Measurements from ENCODE around the gene GMDS.
"Not testable (repeated sequence)": the region's sequence is repeated elsewhere in the genome, so short reads cannot be mapped to it uniquely, and the experiment has no call there.

GMDS gene

GRCh38 chr6:1845543-1845942, 399.9 kb downstream of the GMDS start:
- in situ Hi-C loops (cut with MboI; ENCODE audit: low sequenced_read_pairs), result not testable (repeated sequence)

GRCh38 chr6:1842334-1842733, 403.1 kb downstream of the GMDS start:
- in situ Hi-C loops (cut with MboI; ENCODE audit: low sequenced_read_pairs), result no loop called here

- in situ Hi-C loops (cut with MboI; ENCODE audit: low sequenced_read_pairs), result no loop called here
Measured at GRCh38 chr6:1841136-1841535, 404.3 kb downstream of the GMDS start.

GRCh38 chr6:1840491-1841121, 404.8 kb downstream of the GMDS start:
- in situ Hi-C loops (cut with MboI; ENCODE audit: low sequenced_read_pairs), result no loop called here

- in situ Hi-C loops (cut with MboI; ENCODE audit: low sequenced_read_pairs), result no loop called here
Measured at GRCh38 chr6:1839361-1839760, 406.0 kb downstream of the GMDS start.

GRCh38 chr6:1838604-1839213, 406.7 kb downstream of the GMDS start:
- in situ Hi-C loops (cut with MboI; ENCODE audit: low sequenced_read_pairs), result no loop called here

- in situ Hi-C loops (cut with MboI; ENCODE audit: low sequenced_read_pairs), result no loop called here
Measured at GRCh38 chr6:1837826-1838225, 407.6 kb downstream of the GMDS start.

GRCh38 chr6:1836690-1837089, 408.7 kb downstream of the GMDS start:
- in situ Hi-C loops (cut with MboI; ENCODE audit: low sequenced_read_pairs), result no loop called here

GRCh38 chr6:1834646-1835516, 410.5 kb downstream of the GMDS start:
- in situ Hi-C loops (cut with MboI; ENCODE audit: low sequenced_read_pairs), result no loop called here

- in situ Hi-C loops (cut with MboI; ENCODE audit: low sequenced_read_pairs), result no loop called here
Measured at GRCh38 chr6:1834207-1834606, 411.2 kb downstream of the GMDS start.

GRCh38 chr6:1832844-1833787, 412.3 kb downstream of the GMDS start:
- in situ Hi-C loops (cut with MboI; ENCODE audit: low sequenced_read_pairs), result no loop called here

GRCh38 chr6:1832358-1832757, 413.0 kb downstream of the GMDS start:
- in situ Hi-C loops (cut with MboI; ENCODE audit: low sequenced_read_pairs), result no loop called here

- in situ Hi-C loops (cut with MboI; ENCODE audit: low sequenced_read_pairs), result no loop called here
Measured at GRCh38 chr6:1827984-1828793, 417.2 kb downstream of the GMDS start.

GRCh38 chr6:1825926-1826325, 419.5 kb downstream of the GMDS start:
- in situ Hi-C loops (cut with MboI; ENCODE audit: low sequenced_read_pairs), result no loop called here

- in situ Hi-C loops (cut with MboI; ENCODE audit: low sequenced_read_pairs), result no loop called here
Measured at GRCh38 chr6:1825277-1825676, 420.1 kb downstream of the GMDS start.

- in situ Hi-C loops (cut with MboI; ENCODE audit: low sequenced_read_pairs), result no loop called here
Measured at GRCh38 chr6:1821513-1822183, 423.8 kb downstream of the GMDS start.

GRCh38 chr6:1821164-1821512, 424.3 kb downstream of the GMDS start:
- in situ Hi-C loops (cut with MboI; ENCODE audit: low sequenced_read_pairs), result no loop called here

GRCh38 chr6:1820714-1821113, 424.7 kb downstream of the GMDS start:
- in situ Hi-C loops (cut with MboI; ENCODE audit: low sequenced_read_pairs), result no loop called here

GRCh38 chr6:1820165-1820564, 425.2 kb downstream of the GMDS start:
- in situ Hi-C loops (cut with MboI; ENCODE audit: low sequenced_read_pairs), result no loop called here

- in situ Hi-C loops (cut with MboI; ENCODE audit: low sequenced_read_pairs), result no loop called here
Measured at GRCh38 chr6:1819007-1819406, 426.4 kb downstream of the GMDS start.
